H9 (cell line): ENCODE results near the gene SLC12A5. TPM values are rescaled to one million over a fixed set of nuclear protein-coding genes. Genes with fewer than 3 reads are reported as not detected.

Experiments used
- DNase-seq: peaks from one replicate; pipeline ENCODE4 v3.0.0-alpha.2; 2017
- H2AFZ ChIP-seq: one replicate; pipeline ENCODE4 v1.6.1; 2013; ENCODE audit warnings: mild to moderate bottlenecking, low read length, control low read depth, moderate library complexity
- H2AK5ac ChIP-seq: 2 replicates; pipeline ENCODE4 v1.6.1; 2013; ENCODE audit warnings: low read length, control low read depth, mixed read lengths; ENCODE audit not compliant: insufficient read length
- H2BK120ac ChIP-seq: one replicate; pipeline ENCODE4 v1.6.1; 2013; ENCODE audit warnings: low read depth, mild to moderate bottlenecking, low read length, control low read depth, inconsistent platforms; ENCODE audit not compliant: poor library complexity, severe bottlenecking
- H2BK12ac ChIP-seq: 2 replicates; pipeline ENCODE4 v1.6.1; 2013; ENCODE audit warnings: low read length, control low read depth, mixed read lengths, low read depth; ENCODE audit not compliant: insufficient read length
- H2BK15ac ChIP-seq: 2 replicates; pipeline ENCODE4 v1.6.1; 2013; ENCODE audit warnings: low read depth, low read length, control low read depth
- H2BK20ac ChIP-seq: one replicate; pipeline ENCODE4 v1.6.1; 2013; ENCODE audit warnings: low read depth, mild to moderate bottlenecking, low read length, control low read depth, inconsistent platforms; ENCODE audit not compliant: poor library complexity, severe bottlenecking
- H2BK5ac ChIP-seq: 2 replicates; pipeline ENCODE4 v1.6.1; 2013; ENCODE audit warnings: low read length, control low read depth, mixed read lengths; ENCODE audit not compliant: insufficient read length
- H3K14ac ChIP-seq: 2 replicates; pipeline ENCODE4 v1.6.1; 2013; ENCODE audit warnings: low read length, control low read depth; ENCODE audit not compliant: insufficient read depth
- H3K18ac ChIP-seq: 2 replicates; pipeline ENCODE4 v1.6.1; 2013; ENCODE audit warnings: low read depth, mild to moderate bottlenecking, mixed read lengths, low read length, control low read depth; ENCODE audit not compliant: insufficient read length
- H3K23ac ChIP-seq: 2 replicates; pipeline ENCODE4 v1.6.1; 2013; ENCODE audit warnings: low read length, control low read depth, mixed read lengths, low read depth; ENCODE audit not compliant: insufficient read length
- H3K23me2 ChIP-seq: 2 replicates; pipeline ENCODE4 v1.6.1; 2013; ENCODE audit warnings: low read depth, mild to moderate bottlenecking, mixed read lengths, low read length, control low read depth; ENCODE audit not compliant: insufficient read length, poor library complexity, severe bottlenecking
- H3K27ac ChIP-seq: 2 replicates; pipeline ENCODE4 v1.5.1; 2013; ENCODE audit warnings: low read length, control low read depth, mixed read lengths, low read depth; ENCODE audit not compliant: insufficient read length
- H3K27me3 ChIP-seq: 2 replicates; pipeline ENCODE4 v1.6.1; 2013; ENCODE audit warnings: low read length, control low read depth, inconsistent platforms; ENCODE audit not compliant: insufficient read depth
- H3K4ac ChIP-seq: 2 replicates; pipeline ENCODE4 v1.6.1; 2013; ENCODE audit warnings: low read depth, mild to moderate bottlenecking, control low read depth, inconsistent platforms, low read length, moderate library complexity
- H3K4me1 ChIP-seq: 2 replicates; pipeline ENCODE4 v1.6.1; 2013; ENCODE audit warnings: low read length, control low read depth, inconsistent platforms; ENCODE audit not compliant: insufficient read depth
- H3K4me2 ChIP-seq: 2 replicates; pipeline ENCODE4 v1.6.1; 2013; ENCODE audit warnings: low read length, control low read depth, mixed read lengths; ENCODE audit not compliant: insufficient read length, insufficient read depth
- H3K56ac ChIP-seq: 2 replicates; pipeline ENCODE4 v1.6.1; 2013; ENCODE audit warnings: low read depth, mild to moderate bottlenecking, mixed read lengths, low read length, control low read depth; ENCODE audit not compliant: insufficient read length
- H3K79me1 ChIP-seq: 2 replicates; pipeline ENCODE4 v1.6.1; 2013; ENCODE audit warnings: low read depth, mild to moderate bottlenecking, moderate library complexity, low read length, control low read depth, inconsistent platforms; ENCODE audit not compliant: insufficient read depth, poor library complexity, severe bottlenecking
- H3K79me2 ChIP-seq: 2 replicates; pipeline ENCODE4 v1.6.1; 2013; ENCODE audit warnings: low read length, control low read depth, inconsistent platforms; ENCODE audit not compliant: insufficient read depth
- H3K9ac ChIP-seq: 2 replicates; pipeline ENCODE4 v1.6.1; 2013; ENCODE audit warnings: low read length, control low read depth, mixed read lengths; ENCODE audit not compliant: insufficient read length; ENCODE audit errors: extremely low read depth
- H3K9me3 ChIP-seq: one replicate; pipeline ENCODE4 v1.6.1; 2013; ENCODE audit warnings: low read depth, low read length, inconsistent platforms; ENCODE audit not compliant: control insufficient read depth
- H3T11ph ChIP-seq: one replicate; pipeline ENCODE4 v1.6.1; 2013; ENCODE audit warnings: mild to moderate bottlenecking, low read length, control low read depth, inconsistent platforms
- H4K20me1 ChIP-seq: one replicate; pipeline ENCODE4 v1.6.1; 2013; ENCODE audit not compliant: control insufficient read depth, insufficient read length, insufficient read depth
- H4K5ac ChIP-seq: 2 replicates; pipeline ENCODE4 v1.6.1; 2013; ENCODE audit warnings: low read depth, mild to moderate bottlenecking, mixed read lengths, low read length, control low read depth; ENCODE audit not compliant: insufficient read length
- H4K8ac ChIP-seq: replicated peaks from 2 replicates; pipeline ENCODE4 v1.6.1; 2013; ENCODE audit warnings: low read length, control low read depth, mixed read lengths, low read depth; ENCODE audit not compliant: insufficient read length
- H4K91ac ChIP-seq: 2 replicates; pipeline ENCODE4 v1.6.1; 2013; ENCODE audit warnings: low read depth, mild to moderate bottlenecking, moderate library complexity, mixed read lengths, low read length, control low read depth; ENCODE audit not compliant: insufficient read length
- H3K27ac Mint-ChIP-seq, 3 experiments: 2 replicates in 2 of 3; 3 replicates in 1 of 3; pipeline ENCODE4 v1.8.0; 2020 to 2021; ENCODE audit warnings: mixed read lengths in 3 of 3, mild to moderate bottlenecking in 1 of 3, moderate library complexity in 1 of 3
- H3K27me3 Mint-ChIP-seq: 2 replicates; pipeline ENCODE4 v1.8.0; 2021; ENCODE audit warnings: low read depth, mild to moderate bottlenecking, moderate library complexity, mixed read lengths
- H3K36me3 Mint-ChIP-seq, 3 experiments: 2 replicates in 2 of 3; 3 replicates in 1 of 3; pipeline ENCODE4 v1.8.0; 2020 to 2021; ENCODE audit warnings: low read depth in 3 of 3, mixed read lengths in 3 of 3; ENCODE audit not compliant: insufficient read depth in 1 of 3
- H3K4me1 Mint-ChIP-seq, 2 experiments: 2 replicates each; pipeline ENCODE4 v1.8.0; 2020; ENCODE audit warnings: mixed read lengths in 2 of 2
- H3K4me3 Mint-ChIP-seq, 2 experiments: 2 replicates in 1 of 2; 3 replicates in 1 of 2; pipeline ENCODE4 v1.8.0; 2020 to 2021; ENCODE audit warnings: mild to moderate bottlenecking in 2 of 2, mixed read lengths in 2 of 2, moderate library complexity in 1 of 2
- H3K9me3 Mint-ChIP-seq, 2 experiments: 2 replicates in 1 of 2; 3 replicates in 1 of 2; pipeline ENCODE4 v1.8.0; 2020; ENCODE audit warnings: mild to moderate bottlenecking in 2 of 2, mixed read lengths in 2 of 2, moderate library complexity in 1 of 2
- CTCF ChIP-seq: fragments of 200-600 bp; sonication (generic); conservative IDR thresholded peaks from 3 replicates; pipeline ENCODE4 v1.8.0; 2021; ENCODE audit warnings: antibody characterized with exemption, mild to moderate bottlenecking
- WGBS: extraction: QIAGEN DNeasy Blood & Tissue Kit; methylation state at CpG from one replicate; pipeline ENCODE4 v1.1.7; 2013; ENCODE audit warnings: missing lambda C conversion rate, low lambda C conversion rate, mixed read lengths; ENCODE audit not compliant: insufficient read length; ENCODE audit errors: extremely low coverage; 5-methylcytosine and 5-hydroxymethylcytosine counted together
- total RNA-seq: library from RNA; stranded (reverse); gene quantifications from 2 replicates; pipeline ENCODE4 v1.2.1, GENCODE V29; 2021

The SLC12A5 gene
- total RNA-seq, 1 experiment from 2014 or later: 8.7 TPM

- Histone ChIP-seq H3K9me3 (no peaks in the 10 kb centered on the region), H3K79me2 (no peaks in the 10 kb centered on the region), H3K79me1 (no peaks in the 10 kb centered on the region), H4K20me1 (no peaks in the 10 kb centered on the region), H3K23me2 (peaks cover 6% of the 10 kb centered on the region), H4K91ac (no peak overlapping the region), H3K56ac (no peak overlapping the region), H2BK120ac (no peak overlapping the region), H3K18ac (no peak overlapping the region), H3K4me1 (no peaks in the 10 kb centered on the region; the same call in 1 of the 2 replicates), H2AK5ac (no peak overlapping the region), H3K27ac (no peak overlapping the region), H2BK20ac (no peak overlapping the region), H4K8ac (no peak overlapping the region), H3K4me2 (peak overlapping the region; percentile 93), H2AFZ (no peak overlapping the region), H3K14ac (no peak overlapping the region), H3K23ac (no peak overlapping the region), H3K27me3 (peaks cover 10% of the 10 kb centered on the region; the same call in 1 of the 2 replicates), H2BK15ac (no peak overlapping the region), H2BK5ac (no peak overlapping the region), H3K4ac (no peak overlapping the region), H4K5ac (no peak overlapping the region), H3K9ac (no peak overlapping the region), H2BK12ac (no peak overlapping the region), H3T11ph (no peak overlapping the region)
- Mint-ChIP-seq H3K27me3 (peaks cover 51% of the 10 kb centered on the region), H3K4me3 (peak overlapping the region; percentile 80 to 85), H3K36me3 (0 out of 7 replicates have a peak, but pooled peaks cover 0 to 1% (median 0%) of the 10 kb centered on the region in 3 experiments), H3K9me3 (no peaks in the 10 kb centered on the region), H3K27ac (no peak overlapping the region; a peak in 1 of 7 replicates), H3K4me1 (peaks cover 11 to 12% of the 10 kb centered on the region in 2 experiments)
- WGBS: no CpG with 5 or more reads among the region's 37 CpGs
- peak; percentile 78 for DNase-seq
- peak; percentile 80 for TF ChIP-seq CTCF
These were observed 6.4 kb upstream of the SLC12A5 start for GRCh38 chr20:46022411-46023147.
